Measurements from ENCODE around the gene SLC6A11. TPM values are rescaled to one million over a fixed set of nuclear protein-coding genes. Genes with fewer than 3 reads are reported as not detected.

Gene SLC6A11
- total RNA-seq, 1 experiment from 2014 or later, result not detected

DNA sequence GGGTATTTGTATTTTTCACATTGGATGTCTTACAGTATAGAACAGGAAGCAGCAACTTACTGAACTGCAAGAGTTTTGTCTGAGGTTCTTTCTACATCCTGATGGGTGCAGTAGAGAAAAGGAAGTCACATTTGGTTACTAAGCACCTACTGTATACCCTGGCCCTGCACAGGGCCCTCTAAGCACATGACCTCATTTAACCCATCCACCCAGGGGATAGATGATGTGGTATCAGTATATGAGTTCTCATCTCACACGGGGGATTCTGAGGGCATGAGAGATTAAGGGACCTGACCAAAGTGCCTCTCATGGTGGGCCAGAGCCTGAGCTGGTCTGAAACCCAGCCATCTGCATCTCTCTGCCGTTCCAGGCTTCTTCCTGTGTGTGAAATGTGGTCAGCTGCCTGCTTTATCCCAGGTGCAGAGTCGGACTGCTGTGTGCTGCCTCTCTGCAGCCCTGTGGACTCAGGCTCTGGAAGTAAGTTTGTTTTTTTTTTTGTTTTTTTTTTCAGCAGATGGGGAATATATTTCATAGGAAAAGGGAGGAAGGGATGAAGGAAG lies 17.9 kb downstream of the SLC6A11 start:
- H3K4me1 ChIP-seq (replicated peaks; ENCODE audit: insufficient read depth), result no peaks in the 10 kb centered on the region
- TF ChIP-seq, protein P1, sequence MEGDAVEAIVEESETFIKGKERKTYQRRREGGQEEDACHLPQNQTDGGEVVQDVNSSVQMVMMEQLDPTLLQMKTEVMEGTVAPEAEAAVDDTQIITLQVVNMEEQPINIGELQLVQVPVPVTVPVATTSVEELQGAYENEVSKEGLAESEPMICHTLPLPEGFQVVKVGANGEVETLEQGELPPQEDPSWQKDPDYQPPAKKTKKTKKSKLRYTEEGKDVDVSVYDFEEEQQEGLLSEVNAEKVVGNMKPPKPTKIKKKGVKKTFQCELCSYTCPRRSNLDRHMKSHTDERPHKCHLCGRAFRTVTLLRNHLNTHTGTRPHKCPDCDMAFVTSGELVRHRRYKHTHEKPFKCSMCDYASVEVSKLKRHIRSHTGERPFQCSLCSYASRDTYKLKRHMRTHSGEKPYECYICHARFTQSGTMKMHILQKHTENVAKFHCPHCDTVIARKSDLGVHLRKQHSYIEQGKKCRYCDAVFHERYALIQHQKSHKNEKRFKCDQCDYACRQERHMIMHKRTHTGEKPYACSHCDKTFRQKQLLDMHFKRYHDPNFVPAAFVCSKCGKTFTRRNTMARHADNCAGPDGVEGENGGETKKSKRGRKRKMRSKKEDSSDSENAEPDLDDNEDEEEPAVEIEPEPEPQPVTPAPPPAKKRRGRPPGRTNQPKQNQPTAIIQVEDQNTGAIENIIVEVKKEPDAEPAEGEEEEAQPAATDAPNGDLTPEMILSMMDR (conservative IDR thresholded peaks at IDR 0.05), result no peak
- no peak for TF ChIP-seq EZH2 (IDR thresholded peaks at IDR 0.05; ENCODE audit: low read depth)
- DNase-seq, result no peak
- no peak overlapping the region for H3K4me3 ChIP-seq
- no peaks in the 10 kb centered on the region for H3K9me3 ChIP-seq (ENCODE audit: insufficient read depth, low read depth)
- intact Hi-C loops (cut with micrococcal nuclease; ENCODE audit: unreplicated experiment), result no loop called here
- no peaks in the 10 kb centered on the region for H4K20me1 ChIP-seq (ENCODE audit: insufficient read depth)
- CTCF ChIA-PET, result no interaction called here
- H3K36me3 ChIP-seq (ENCODE audit: low read depth), result no peaks in the 10 kb centered on the region
- H3K27ac ChIP-seq, result no peak overlapping the region
- H3K79me2 ChIP-seq (ENCODE audit: low read depth), result no peaks in the 10 kb centered on the region
- H2AFZ ChIP-seq, result no peak overlapping the region
- POLR2A ChIA-PET (ENCODE audit: unreplicated experiment), result no interaction called here
- BruUV-seq (replicated peaks), result no TSS peak
- no peaks in the 10 kb centered on the region for H3F3A ChIP-seq (ENCODE audit: insufficient read depth, low read depth)
- peaks cover 80% of the 10 kb centered on the region for H3K27me3 ChIP-seq (ENCODE audit: insufficient read depth, low read depth)
- H3K4me2 ChIP-seq, result no peak overlapping the region
- H3K9me2 ChIP-seq (ENCODE audit: insufficient read depth), result no peaks in the 10 kb centered on the region

DNA sequence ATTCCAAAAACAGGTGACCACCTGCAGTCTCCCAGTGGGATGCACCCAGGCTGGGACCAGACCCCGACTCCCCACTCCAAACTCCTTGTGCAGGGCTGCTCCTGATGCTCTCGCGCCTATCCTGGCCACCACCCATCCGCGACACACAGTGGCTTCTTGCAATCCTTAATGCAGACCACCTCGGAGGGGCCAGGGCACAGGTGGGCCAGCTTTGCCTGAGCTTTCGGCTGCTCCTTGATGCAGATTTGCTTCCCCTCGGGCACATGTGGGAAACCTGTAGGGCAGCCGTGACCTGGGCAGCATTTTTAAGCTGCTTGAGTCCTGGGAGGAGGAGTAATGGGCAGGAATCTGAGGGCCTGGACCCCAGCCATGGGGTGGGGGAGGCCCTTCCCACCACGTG lies 18.9 kb downstream of the SLC6A11 start:
- Histone ChIP-seq H3K36me3 (ENCODE audit: low read depth) (no peaks in the 10 kb centered on the region), H3K27me3 (ENCODE audit: insufficient read depth, low read depth) (peaks cover 91% of the 10 kb centered on the region), H3K4me1 (replicated peaks; ENCODE audit: insufficient read depth) (no peaks in the 10 kb centered on the region), H3K79me2 (ENCODE audit: low read depth) (no peaks in the 10 kb centered on the region), H3K27ac (no peak overlapping the region), H3K9me2 (ENCODE audit: insufficient read depth) (no peaks in the 10 kb centered on the region), H3K4me3 (no peak overlapping the region), H4K20me1 (ENCODE audit: insufficient read depth) (no peaks in the 10 kb centered on the region), H3K4me2 (no peak overlapping the region), H2AFZ (no peak overlapping the region), H3F3A (ENCODE audit: insufficient read depth, low read depth) (no peaks in the 10 kb centered on the region), H3K9me3 (ENCODE audit: insufficient read depth, low read depth) (no peaks in the 10 kb centered on the region)
- ChIA-PET POLR2A (ENCODE audit: unreplicated experiment) (no interaction called here), CTCF (no interaction called here)
- no peak for DNase-seq
- TF ChIP-seq EZH2 (IDR thresholded peaks at IDR 0.05; ENCODE audit: low read depth), result no peak
- TF ChIP-seq, protein P1 (conservative IDR thresholded peaks at IDR 0.05), result no peak
- no TSS peak for BruUV-seq (replicated peaks)
- intact Hi-C loops (cut with micrococcal nuclease; ENCODE audit: unreplicated experiment), result no loop called here

DNA sequence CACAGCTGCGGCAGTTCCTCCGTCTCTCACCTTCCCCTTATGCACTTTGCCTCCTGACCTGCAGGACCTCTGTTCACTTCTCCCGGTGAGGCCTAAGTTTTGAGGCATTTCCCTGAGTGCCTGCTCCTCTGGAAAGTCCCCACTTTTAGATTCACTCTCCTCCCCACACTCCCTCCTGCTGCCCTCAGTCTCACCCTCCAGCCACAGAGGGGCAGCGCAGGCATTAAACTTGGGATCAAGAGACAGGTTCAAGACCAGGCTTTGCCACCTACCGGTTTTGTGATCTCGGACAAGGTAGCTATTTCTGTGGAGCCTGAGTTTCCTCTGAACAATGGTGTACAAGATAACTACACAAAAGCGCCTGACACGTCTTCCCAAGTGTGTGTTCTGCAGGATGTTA lies 19.4 kb downstream of the SLC6A11 start:
- H3K27me3 ChIP-seq (ENCODE audit: insufficient read depth, low read depth), result peaks cover 92% of the 10 kb centered on the region
- no peak for TF ChIP-seq EZH2 (IDR thresholded peaks at IDR 0.05; ENCODE audit: low read depth)
- DNase-seq, result no peak

DNA sequence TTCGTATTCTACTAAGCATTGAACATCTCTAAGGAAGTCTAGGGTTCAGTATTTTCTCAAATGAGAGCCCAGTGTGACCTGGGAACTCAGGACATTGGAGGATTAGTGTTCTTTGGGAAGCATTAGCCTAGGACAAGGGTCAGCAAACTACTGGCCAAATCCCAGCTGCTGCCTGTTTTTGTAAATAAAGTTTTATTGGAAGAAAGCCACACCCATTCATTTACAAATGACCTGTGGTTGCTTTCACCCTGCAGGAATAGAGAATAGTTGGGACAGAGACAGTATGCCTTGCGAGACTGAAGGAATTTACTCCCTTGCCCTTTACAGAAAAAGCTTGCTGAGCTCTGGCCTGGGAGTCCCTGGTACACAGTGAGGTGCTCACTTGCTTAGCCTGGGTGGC lies 20.6 kb downstream of the SLC6A11 start:
- ChIA-PET CTCF (no interaction called here), POLR2A (ENCODE audit: unreplicated experiment) (no interaction called here)

More for the DNA sequence above, 19.4 kb downstream of the SLC6A11 start:
- H3K9me2 ChIP-seq (ENCODE audit: insufficient read depth), result no peaks in the 10 kb centered on the region
- intact Hi-C loops (cut with micrococcal nuclease; ENCODE audit: unreplicated experiment), result no loop called here
- H3K79me2 ChIP-seq (ENCODE audit: low read depth), result no peaks in the 10 kb centered on the region
- no peaks in the 10 kb centered on the region for H3F3A ChIP-seq (ENCODE audit: insufficient read depth, low read depth)
- H3K36me3 ChIP-seq (ENCODE audit: low read depth), result no peaks in the 10 kb centered on the region
- BruUV-seq (replicated peaks), result no TSS peak
- ChIA-PET POLR2A (ENCODE audit: unreplicated experiment) (no interaction called here), CTCF (no interaction called here)
- no peak overlapping the region for H3K4me2 ChIP-seq
- no peak overlapping the region for H2AFZ ChIP-seq
- H4K20me1 ChIP-seq (ENCODE audit: insufficient read depth), result no peaks in the 10 kb centered on the region
- no peaks in the 10 kb centered on the region for H3K9me3 ChIP-seq (ENCODE audit: insufficient read depth, low read depth)
- H3K4me3 ChIP-seq, result no peak overlapping the region
- no peak overlapping the region for H3K27ac ChIP-seq
- H3K4me1 ChIP-seq (replicated peaks; ENCODE audit: insufficient read depth), result no peaks in the 10 kb centered on the region

More for the DNA sequence above, 20.6 kb downstream of the SLC6A11 start:
- H3K4me3 ChIP-seq, result no peak overlapping the region
- no peaks in the 10 kb centered on the region for H3K9me2 ChIP-seq (ENCODE audit: insufficient read depth)
- H4K20me1 ChIP-seq (ENCODE audit: insufficient read depth), result no peaks in the 10 kb centered on the region
- H3K79me2 ChIP-seq (ENCODE audit: low read depth), result no peaks in the 10 kb centered on the region
- no peaks in the 10 kb centered on the region for H3K9me3 ChIP-seq (ENCODE audit: insufficient read depth, low read depth)
- H3K36me3 ChIP-seq (ENCODE audit: low read depth), result no peaks in the 10 kb centered on the region
- intact Hi-C loops (cut with micrococcal nuclease; ENCODE audit: unreplicated experiment), result no loop called here
- no peaks in the 10 kb centered on the region for H3K4me1 ChIP-seq (replicated peaks; ENCODE audit: insufficient read depth)
- no peak overlapping the region for H3K4me2 ChIP-seq
- H3F3A ChIP-seq (ENCODE audit: insufficient read depth, low read depth), result no peaks in the 10 kb centered on the region
- H3K27me3 ChIP-seq (ENCODE audit: insufficient read depth, low read depth), result peaks cover 97% of the 10 kb centered on the region
- no peak overlapping the region for H2AFZ ChIP-seq
- BruUV-seq (replicated peaks), result no TSS peak
- TF ChIP-seq, protein P1 (conservative IDR thresholded peaks at IDR 0.05), result no peak
- TF ChIP-seq EZH2 (IDR thresholded peaks at IDR 0.05; ENCODE audit: low read depth), result no peak
- no peak overlapping the region for H3K27ac ChIP-seq
- no peak for DNase-seq
